SH-SY5Y (cell line): ENCODE results near the gene KERA.

ENCODE experiments used
- GATA2 ChIP-seq: IDR thresholded peaks from 2 replicates; pipeline ENCODE4 v1.6.1; 2011; ENCODE audit warnings: mild to moderate bottlenecking, low read depth, low read length
- GATA3 ChIP-seq: IDR thresholded peaks from 2 replicates; pipeline ENCODE4 v1.6.1; 2011; ENCODE audit warnings: low read depth, mild to moderate bottlenecking, low read length, moderate library complexity

- no peak for TF ChIP-seq GATA2
- no peak for TF ChIP-seq GATA3
Observed at GRCh38 chr12:91007531-91008290, 50.1 kb downstream of the KERA start.
